AG04450 (cell line): ENCODE data around the gene HK1. TPM values are rescaled to one million over a fixed set of nuclear protein-coding genes. Genes with fewer than 3 reads are reported as not detected.
A peak's percentile ranks its signal among the peaks of the same experiment; 100 is the strongest.

Experiments
- CTCF ChIA-PET: fragments of 300-600, 350-600 bp; formaldehyde crosslinking; extraction: SDS; loops from one replicate; lab custom pipeline; 2022; ENCODE audit warnings: antibody characterized with exemption, inconsistent platforms; lab: Charles Lee
- POLR2A ChIA-PET: fragments of 350-600 bp; formaldehyde crosslinking; extraction: SDS; loops from one replicate; lab custom pipeline; 2021; ENCODE audit warnings: antibody characterized with exemption, inconsistent platforms; lab: Yijun Ruan, JAX
- DNase-seq: peaks from one replicate; pipeline ENCODE4 v3.0.0-alpha.2; 2011; ENCODE audit warnings: low read depth, low spot score
- H3K27ac ChIP-seq: one replicate; pipeline ENCODE4 v1.5.1; 2012; ENCODE audit warnings: low read depth, low read length, control low read depth
- H3K27me3 ChIP-seq: one replicate; pipeline ENCODE4 v1.6.0; 2012; ENCODE audit warnings: low read length; ENCODE audit not compliant: control insufficient read depth, insufficient read depth
- H3K4me3 ChIP-seq: 2 replicates; pipeline ENCODE4 v1.5.1; 2011; ENCODE audit warnings: mild to moderate bottlenecking, low read depth, low read length, control low read depth
- H3K9me3 ChIP-seq: 2 replicates; pipeline ENCODE4 v1.5.1; 2012; ENCODE audit warnings: low read length; ENCODE audit not compliant: control insufficient read depth, insufficient read depth
- polyA plus RNA-seq: library from polyadenylated mRNA; depleted of rRNA; stranded (reverse); fragments of >200 nt; gene quantifications from 2 replicates; pipeline ENCODE4 v1.2.3, GENCODE V29; 2011
- TF ChIP-seq, protein P1 (sequence below): IDR thresholded peaks from 2 replicates; pipeline ENCODE4 v1.5.1; 2011; ENCODE audit warnings: low read depth, low read length, control low read depth, inconsistent platforms

HK1 gene
- polyA plus RNA-seq, 1 experiment, result 31.9 TPM

DNA sequence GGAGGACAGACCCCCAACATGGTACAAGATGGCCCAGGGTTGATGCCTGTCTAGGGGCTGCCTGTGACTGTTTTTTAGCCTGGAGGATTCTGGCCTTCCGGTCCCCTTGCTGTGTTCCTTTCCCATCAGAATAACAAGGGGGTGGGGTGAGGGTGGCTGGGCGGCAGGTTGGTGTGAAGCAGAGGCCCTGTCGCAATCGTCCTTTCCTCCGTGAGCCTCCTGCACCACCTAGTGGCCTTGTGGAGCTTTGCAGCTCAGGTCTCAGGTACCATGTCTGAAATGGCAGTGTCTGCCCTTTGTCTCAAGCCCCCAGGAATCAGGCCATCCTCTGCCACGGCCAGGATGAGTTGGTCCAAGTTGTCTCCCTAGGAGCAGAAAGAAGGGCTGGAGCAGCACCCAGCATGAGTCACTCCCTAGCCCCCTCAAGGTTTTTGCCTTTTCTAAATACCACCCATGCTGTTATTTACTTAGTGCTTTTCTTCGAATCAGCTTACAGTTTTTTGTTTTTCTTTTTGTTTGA is 114.2 kb downstream of the HK1 start:
- TF ChIP-seq, protein P1, sequence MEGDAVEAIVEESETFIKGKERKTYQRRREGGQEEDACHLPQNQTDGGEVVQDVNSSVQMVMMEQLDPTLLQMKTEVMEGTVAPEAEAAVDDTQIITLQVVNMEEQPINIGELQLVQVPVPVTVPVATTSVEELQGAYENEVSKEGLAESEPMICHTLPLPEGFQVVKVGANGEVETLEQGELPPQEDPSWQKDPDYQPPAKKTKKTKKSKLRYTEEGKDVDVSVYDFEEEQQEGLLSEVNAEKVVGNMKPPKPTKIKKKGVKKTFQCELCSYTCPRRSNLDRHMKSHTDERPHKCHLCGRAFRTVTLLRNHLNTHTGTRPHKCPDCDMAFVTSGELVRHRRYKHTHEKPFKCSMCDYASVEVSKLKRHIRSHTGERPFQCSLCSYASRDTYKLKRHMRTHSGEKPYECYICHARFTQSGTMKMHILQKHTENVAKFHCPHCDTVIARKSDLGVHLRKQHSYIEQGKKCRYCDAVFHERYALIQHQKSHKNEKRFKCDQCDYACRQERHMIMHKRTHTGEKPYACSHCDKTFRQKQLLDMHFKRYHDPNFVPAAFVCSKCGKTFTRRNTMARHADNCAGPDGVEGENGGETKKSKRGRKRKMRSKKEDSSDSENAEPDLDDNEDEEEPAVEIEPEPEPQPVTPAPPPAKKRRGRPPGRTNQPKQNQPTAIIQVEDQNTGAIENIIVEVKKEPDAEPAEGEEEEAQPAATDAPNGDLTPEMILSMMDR, result peak; percentile 98
- POLR2A ChIA-PET, result interaction anchor here (0.6 to 1.0 kb wide), 2 partner anchors 103 to 153 kb away, joined by 4 read pairs; no protein-coding TSS in a partner anchor

GRCh38 chr10:69394020-69394419 is 115.7 kb downstream of the HK1 start:
- POLR2A ChIA-PET, result no interaction called here
- TF ChIP-seq, protein P1, result no peak
- CTCF ChIA-PET, result interaction anchor here (1.4 to 7.4 kb wide), 2 partner anchors 14 to 156 kb away, joined by 5 to 84 read pairs; no protein-coding TSS in a partner anchor
- Histone ChIP-seq H3K27ac (no peak overlapping the region), H3K4me3 (no peak overlapping the region), H3K9me3 (no peaks in the 10 kb centered on the region), H3K27me3 (no peaks in the 10 kb centered on the region)
- DNase-seq, result no peak

More for the DNA sequence above, 114.2 kb downstream of the HK1 start:
- H3K9me3 ChIP-seq, result no peaks in the 10 kb centered on the region
- H3K4me3 ChIP-seq, result no peak overlapping the region
- no peak overlapping the region for H3K27ac ChIP-seq
- CTCF ChIA-PET, result interaction anchor here (0.5 to 7.4 kb wide), 17 partner anchors 9 to 387 kb away, joined by 3 to 84 read pairs (median 4); no protein-coding TSS in a partner anchor
- no peaks in the 10 kb centered on the region for H3K27me3 ChIP-seq
- DNase-seq, result no peak

DNA sequence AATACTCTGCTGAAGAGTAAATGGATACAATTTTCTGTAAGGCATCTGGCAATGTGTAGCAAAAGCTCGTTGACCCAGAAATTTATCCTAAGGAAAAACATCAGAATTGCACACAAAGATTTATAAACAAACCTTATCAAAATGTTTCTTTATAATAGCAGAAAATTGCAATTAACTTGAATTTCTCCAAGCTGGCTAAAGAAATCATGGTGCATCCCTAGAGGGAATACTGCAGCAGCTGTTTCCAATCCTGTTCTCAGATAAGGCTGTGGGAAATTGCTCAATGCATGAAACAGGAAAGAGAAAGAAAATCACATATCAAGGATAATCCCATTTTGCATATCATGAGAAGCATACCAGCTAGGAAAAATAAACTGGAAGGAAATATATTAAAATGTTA is 119.7 kb downstream of the HK1 start:
- TF ChIP-seq, protein P1, result no peak
- POLR2A ChIA-PET, result interaction anchor here (0.5 kb wide), 1 partner anchor 310 kb away, joined by 3 read pairs; no protein-coding TSS in a partner anchor
- Histone ChIP-seq H3K9me3 (no peaks in the 10 kb centered on the region), H3K27me3 (no peaks in the 10 kb centered on the region), H3K4me3 (no peak overlapping the region), H3K27ac (no peak overlapping the region)
- no peak for DNase-seq
- CTCF ChIA-PET, result interaction anchor here (2.5 kb wide), 1 partner anchor 10 kb away, joined by 11 read pairs; no protein-coding TSS in a partner anchor

DNA sequence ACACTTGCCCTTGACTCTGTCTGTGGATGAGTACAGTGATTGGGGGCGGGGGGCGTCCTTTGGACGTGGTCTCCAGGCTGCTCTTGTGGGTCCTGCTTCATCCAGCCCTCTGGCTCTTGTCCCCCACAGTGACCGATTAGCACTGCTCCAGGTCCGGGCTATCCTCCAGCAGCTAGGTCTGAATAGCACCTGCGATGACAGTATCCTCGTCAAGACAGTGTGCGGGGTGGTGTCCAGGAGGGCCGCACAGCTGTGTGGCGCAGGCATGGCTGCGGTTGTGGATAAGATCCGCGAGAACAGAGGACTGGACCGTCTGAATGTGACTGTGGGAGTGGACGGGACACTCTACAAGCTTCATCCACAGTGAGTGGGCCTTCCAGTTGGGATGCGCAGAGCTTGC is 120.2 kb downstream of the HK1 start:
- TF ChIP-seq, protein P1, result no peak
- H3K27me3 ChIP-seq, result no peaks in the 10 kb centered on the region
- DNase-seq, result no peak
- CTCF ChIA-PET, result interaction anchor here (2.5 kb wide), 1 partner anchor 9 kb away, joined by 11 read pairs; no protein-coding TSS in a partner anchor
- H3K4me3 ChIP-seq, result no peak overlapping the region
- POLR2A ChIA-PET, result interaction anchor here (0.5 kb wide), 1 partner anchor 311 kb away, joined by 3 read pairs; no protein-coding TSS in a partner anchor
- H3K27ac ChIP-seq, result peak overlapping the region; percentile 21
- no peaks in the 10 kb centered on the region for H3K9me3 ChIP-seq

GRCh38 chr10:69400936-69401335 is 122.6 kb downstream of the HK1 start:
- Histone ChIP-seq H3K27me3 (no peaks in the 10 kb centered on the region), H3K9me3 (no peaks in the 10 kb centered on the region; the same call in 1 of the 2 replicates), H3K27ac (no peak overlapping the region), H3K4me3 (no peak overlapping the region)
- ChIA-PET CTCF (interaction anchor here (0.6 to 1.0 kb wide), 2 partner anchors 7 to 210 kb away, joined by 4 to 6 read pairs; no protein-coding TSS in a partner anchor), POLR2A (no interaction called here)
- no peak for DNase-seq
- TF ChIP-seq, protein P1, result no peak
